Activated T-cell treated with anti-CD3 and anti-CD28 coated beads, Interleukin-2, amount 50 U/mL, for 48 hours (primary cell): ENCODE measurements around the gene ANKDD1A.

ENCODE experiments used
- DNase-seq, 2 experiments: peaks; one replicate each; pipeline ENCODE4 v3.0.0-alpha.2; 2020

The ANKDD1A gene

GRCh38 chr15:64911311-64912186, at the start of gene ANKDD1A:
ANKDD1A (plus strand) TSS chr15:64911902; CDS start chr15:64911931, 29 bp downstream.
- peak; percentile 67 to 74 for DNase-seq

- DNase-seq: no peak
These were observed 49.7 kb upstream of the ANKDD1A start for GRCh38 chr15:64861960-64862359.

GRCh38 chr15:64862408-64862807, 49.3 kb upstream of the ANKDD1A start:
- DNase-seq: no peak

GRCh38 chr15:64864068-64864467, 47.6 kb upstream of the ANKDD1A start:
- no peak for DNase-seq

- no peak for DNase-seq
These were observed 46.3 kb upstream of the ANKDD1A start for GRCh38 chr15:64865126-64865997.

GRCh38 chr15:64865998-64866520, 45.6 kb upstream of the ANKDD1A start:
- DNase-seq: no peak

- no peak for DNase-seq
These were observed 42.2 kb upstream of the ANKDD1A start for GRCh38 chr15:64869501-64869900.

GRCh38 chr15:64870353-64870752, 41.3 kb upstream of the ANKDD1A start:
- DNase-seq: no peak

- no peak for DNase-seq
These were observed 36.0 kb upstream of the ANKDD1A start for GRCh38 chr15:64875641-64876223.

GRCh38 chr15:64877435-64877834, 34.3 kb upstream of the ANKDD1A start:
- DNase-seq: no peak

GRCh38 chr15:64878705-64879104, 33.0 kb upstream of the ANKDD1A start:
- DNase-seq: no peak

- peak; percentile 44 to 55 for DNase-seq
These were observed 28.6 kb upstream of the ANKDD1A start for GRCh38 chr15:64883100-64883581.

GRCh38 chr15:64883997-64884511, 27.6 kb upstream of the ANKDD1A start:
- peak; percentile 85 to 87 for DNase-seq

GRCh38 chr15:64884679-64885078, 27.0 kb upstream of the ANKDD1A start:
- DNase-seq: no peak

- no peak for DNase-seq
These were observed 23.4 kb upstream of the ANKDD1A start for GRCh38 chr15:64888336-64888735.

GRCh38 chr15:64891561-64891960, 20.1 kb upstream of the ANKDD1A start:
- peak in 1 of 2 experiments; percentile 26 for DNase-seq

GRCh38 chr15:64892847-64893403, 18.8 kb upstream of the ANKDD1A start:
- peak; percentile 74 to 76 for DNase-seq

GRCh38 chr15:64893481-64894394, 18.0 kb upstream of the ANKDD1A start:
- DNase-seq: peak; percentile 99

- DNase-seq: peak; percentile 73 to 77
These were observed 17.2 kb upstream of the ANKDD1A start for GRCh38 chr15:64894395-64895056.

- DNase-seq: peak; percentile 47 to 50
These were observed 16.2 kb upstream of the ANKDD1A start for GRCh38 chr15:64895285-64896065.
